HEK293 (cell line): ENCODE results near the gene RCOR2.

Experiments
- CTCF ChIA-PET: fragments of 350-600 bp; formaldehyde crosslinking; extraction: SDS; loops from one replicate; lab custom pipeline; 2021; ENCODE audit warnings: antibody characterized with exemption; lab: Yijun Ruan, JAX
- POLR2A ChIA-PET: fragments of 300-600 bp; formaldehyde crosslinking; extraction: SDS; loops from one replicate; lab custom pipeline; 2020; ENCODE audit warnings: antibody characterized with exemption, inconsistent platforms; lab: Yijun Ruan, JAX
- H3K27ac ChIP-seq: fragments of 200-500 bp; sonication (Bioruptor generic); 2 replicates; pipeline ENCODE4 v1.5.1; 2014; ENCODE audit warnings: low read depth, low read length, control low read depth, inconsistent platforms; ENCODE audit errors: extremely low read depth
- H3K36me3 ChIP-seq, 2 experiments: fragments of 200-500 bp in 1 of 2; sonication (Bioruptor generic) in 1 of 2; 1 replicate in 1 of 2; 2 replicates in 1 of 2; pipeline ENCODE4 v1.5.1; 2014 to 2017; ENCODE audit warnings: inconsistent platforms in 2 of 2, low read length in 2 of 2; ENCODE audit not compliant: control insufficient read depth in 2 of 2, insufficient read depth in 1 of 2
- H3K4me1 ChIP-seq: fragments of 200-500 bp; sonication (Bioruptor generic); 2 replicates; pipeline ENCODE4 v1.5.1; 2014; ENCODE audit warnings: mild to moderate bottlenecking, low read length, inconsistent platforms; ENCODE audit not compliant: control insufficient read depth, insufficient read depth
- H3K4me3 ChIP-seq: 2 replicates; pipeline ENCODE4 v1.5.1; 2011; ENCODE audit warnings: low read depth, mild to moderate bottlenecking, control low read depth, low read length, moderate library complexity
- H3K9me3 ChIP-seq: fragments of 200-500 bp; sonication (Bioruptor generic); 2 replicates; pipeline ENCODE4 v1.5.1; 2014; ENCODE audit warnings: low read depth, low read length, inconsistent platforms; ENCODE audit not compliant: control insufficient read depth, insufficient read depth
- PRDM4 ChIP-seq: fragments of 450-650 bp; formaldehyde crosslinking; IDR thresholded peaks from 2 replicates; pipeline ENCODE4 v1.5.1; 2017; ENCODE audit warnings: missing biosample characterization, missing genetic modification characterization
- RBAK ChIP-seq: fragments of 450-650 bp; formaldehyde crosslinking; IDR thresholded peaks from 2 replicates; pipeline ENCODE4 v1.5.1; 2016; ENCODE audit warnings: missing biosample characterization, missing genetic modification characterization
- ZBTB48 ChIP-seq: fragments of 450-650 bp; formaldehyde crosslinking; IDR thresholded peaks from 2 replicates; pipeline ENCODE4 v1.5.1; 2016; ENCODE audit warnings: missing biosample characterization, missing genetic modification characterization
- ZIC2 ChIP-seq: fragments of 450-650 bp; formaldehyde crosslinking; IDR thresholded peaks from 2 replicates; pipeline ENCODE4 v1.5.1; 2016; ENCODE audit warnings: missing biosample characterization, missing genetic modification characterization
- ZNF174 ChIP-seq: fragments of 450-650 bp; formaldehyde crosslinking; IDR thresholded peaks from 2 replicates; pipeline ENCODE4 v1.5.0; 2017; ENCODE audit warnings: missing biosample characterization, mild to moderate bottlenecking, missing genetic modification characterization
- ZNF211 ChIP-seq: fragments of 450-650 bp; formaldehyde crosslinking; IDR thresholded peaks from 2 replicates; pipeline ENCODE4 v1.5.1; 2016; ENCODE audit warnings: low read depth, missing biosample characterization, missing genetic modification characterization
- ZNF24 ChIP-seq: fragments of 450-650 bp; formaldehyde crosslinking; IDR thresholded peaks from 2 replicates; pipeline ENCODE4 v1.5.1; 2016; ENCODE audit warnings: missing biosample characterization, missing genetic modification characterization
- ZNF26 ChIP-seq: fragments of 450-650 bp; formaldehyde crosslinking; IDR thresholded peaks from 2 replicates; pipeline ENCODE4 v1.5.1; 2016; ENCODE audit warnings: missing biosample characterization, missing genetic modification characterization
- ZNF341 ChIP-seq: fragments of 450-650 bp; formaldehyde crosslinking; IDR thresholded peaks from 2 replicates; pipeline ENCODE4; 2016; ENCODE audit warnings: low read depth, missing biosample characterization, missing genetic modification characterization
- ZNF354C ChIP-seq: fragments of 450-650 bp; formaldehyde crosslinking; IDR thresholded peaks from 2 replicates; pipeline ENCODE4 v1.5.1; 2016; ENCODE audit warnings: missing biosample characterization, missing genetic modification characterization, low read depth, borderline replicate concordance
- ZNF510 ChIP-seq: fragments of 450-650 bp; formaldehyde crosslinking; IDR thresholded peaks from 2 replicates; pipeline ENCODE4 v1.5.1; 2018; ENCODE audit warnings: mild to moderate bottlenecking, missing genetic modification characterization, missing biosample characterization; ENCODE audit not compliant: insufficient replicate concordance
- ZNF521 ChIP-seq: fragments of 450-650 bp; formaldehyde crosslinking; IDR thresholded peaks from 2 replicates; pipeline ENCODE4 v1.5.1; 2017; ENCODE audit warnings: missing biosample characterization, mild to moderate bottlenecking, missing genetic modification characterization
- ZNF777 ChIP-seq: fragments of 450-650 bp; formaldehyde crosslinking; IDR thresholded peaks from 2 replicates; pipeline ENCODE4 v1.5.1; 2017; ENCODE audit warnings: missing biosample characterization, missing genetic modification characterization, borderline replicate concordance
- TF ChIP-seq, protein P1 (sequence below): fragments of 450-650 bp; formaldehyde crosslinking; IDR thresholded peaks from 2 replicates; pipeline ENCODE4 v1.5.1; 2016; ENCODE audit warnings: missing biosample characterization, missing genetic modification characterization
- TF ChIP-seq, protein P2 (sequence below): fragments of 450-650 bp; formaldehyde crosslinking; IDR thresholded peaks from 2 replicates; pipeline ENCODE4; 2016; ENCODE audit warnings: missing biosample characterization, missing genetic modification characterization

RCOR2 gene

DNA sequence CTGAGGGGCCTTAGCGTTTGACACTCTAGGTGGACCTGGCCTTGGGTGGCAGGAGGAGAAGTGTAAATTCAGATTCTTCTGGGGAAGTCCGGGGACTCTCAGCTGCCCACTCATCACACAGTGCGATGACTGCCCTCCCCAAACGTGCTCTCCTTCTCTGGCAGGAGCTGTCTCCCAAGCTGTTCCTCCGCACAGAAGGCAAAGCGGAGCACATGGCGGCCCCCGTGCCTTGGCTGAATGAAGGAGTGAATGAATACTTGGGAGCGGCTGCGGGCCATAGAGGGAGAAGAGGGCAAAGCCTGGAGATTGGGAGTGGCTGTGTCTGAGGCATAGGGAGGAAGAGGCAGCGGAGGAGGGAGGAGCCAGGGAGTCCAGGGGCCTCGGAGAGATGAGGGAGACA, 14.9 kb upstream of the RCOR2 start:
- Histone ChIP-seq H3K4me1 (no peaks in the 10 kb centered on the region), H3K27ac (no peak overlapping the region), H3K9me3 (no peaks in the 10 kb centered on the region), H3K36me3 (no peaks in the 10 kb centered on the region), H3K4me3 (no peak overlapping the region)
- no peak for TF ChIP-seq ZNF174 (tag by site-specific recombination)
- TF ChIP-seq, protein P1, sequence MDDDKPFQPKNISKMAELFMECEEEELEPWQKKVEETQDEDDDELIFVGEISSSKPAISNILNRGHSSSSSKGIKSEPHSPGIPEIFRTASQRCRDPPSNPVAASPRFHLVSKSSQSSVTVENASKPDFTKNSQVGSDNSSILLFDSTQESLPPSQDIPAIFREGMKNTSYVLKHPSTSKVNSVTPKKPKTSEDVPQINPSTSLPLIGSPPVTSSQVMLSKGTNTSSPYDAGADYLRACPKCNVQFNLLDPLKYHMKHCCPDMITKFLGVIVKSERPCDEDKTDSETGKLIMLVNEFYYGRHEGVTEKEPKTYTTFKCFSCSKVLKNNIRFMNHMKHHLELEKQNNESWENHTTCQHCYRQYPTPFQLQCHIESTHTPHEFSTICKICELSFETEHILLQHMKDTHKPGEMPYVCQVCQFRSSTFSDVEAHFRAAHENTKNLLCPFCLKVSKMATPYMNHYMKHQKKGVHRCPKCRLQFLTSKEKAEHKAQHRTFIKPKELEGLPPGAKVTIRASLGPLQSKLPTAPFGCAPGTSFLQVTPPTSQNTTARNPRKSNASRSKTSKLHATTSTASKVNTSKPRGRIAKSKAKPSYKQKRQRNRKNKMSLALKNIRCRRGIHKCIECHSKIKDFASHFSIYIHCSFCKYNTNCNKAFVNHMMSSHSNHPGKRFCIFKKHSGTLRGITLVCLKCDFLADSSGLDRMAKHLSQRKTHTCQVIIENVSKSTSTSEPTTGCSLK (tag by site-specific recombination): no peak
- no peak for TF ChIP-seq PRDM4 (tag by site-specific recombination)
- TF ChIP-seq, protein P2, sequence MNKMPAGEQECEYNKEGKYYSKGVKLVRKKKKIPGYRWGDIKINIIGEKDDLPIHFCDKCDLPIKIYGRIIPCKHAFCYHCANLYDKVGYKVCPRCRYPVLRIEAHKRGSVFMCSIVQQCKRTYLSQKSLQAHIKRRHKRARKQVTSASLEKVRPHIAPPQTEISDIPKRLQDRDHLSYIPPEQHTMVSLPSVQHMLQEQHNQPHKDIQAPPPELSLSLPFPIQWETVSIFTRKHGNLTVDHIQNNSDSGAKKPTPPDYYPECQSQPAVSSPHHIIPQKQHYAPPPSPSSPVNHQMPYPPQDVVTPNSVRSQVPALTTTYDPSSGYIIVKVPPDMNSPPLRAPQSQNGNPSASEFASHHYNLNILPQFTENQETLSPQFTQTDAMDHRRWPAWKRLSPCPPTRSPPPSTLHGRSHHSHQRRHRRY (tag by site-specific recombination): no peak
- no peak for TF ChIP-seq ZNF777 (tag by site-specific recombination)
- TF ChIP-seq ZNF521 (tag by site-specific recombination): no peak
- no peak for TF ChIP-seq ZNF26
- no peak for TF ChIP-seq ZNF24
- TF ChIP-seq ZNF510: no peak
- no peak for TF ChIP-seq ZNF341 (tag by site-specific recombination)
- TF ChIP-seq ZNF211 (tag by site-specific recombination): no peak
- no peak for TF ChIP-seq ZBTB48 (tag by site-specific recombination)
- ChIA-PET CTCF (interaction anchor here (0.6 kb wide), 1 partner anchor 1008 kb away, joined by 3 read pairs; no protein-coding TSS in a partner anchor), POLR2A (no interaction called here)

DNA sequence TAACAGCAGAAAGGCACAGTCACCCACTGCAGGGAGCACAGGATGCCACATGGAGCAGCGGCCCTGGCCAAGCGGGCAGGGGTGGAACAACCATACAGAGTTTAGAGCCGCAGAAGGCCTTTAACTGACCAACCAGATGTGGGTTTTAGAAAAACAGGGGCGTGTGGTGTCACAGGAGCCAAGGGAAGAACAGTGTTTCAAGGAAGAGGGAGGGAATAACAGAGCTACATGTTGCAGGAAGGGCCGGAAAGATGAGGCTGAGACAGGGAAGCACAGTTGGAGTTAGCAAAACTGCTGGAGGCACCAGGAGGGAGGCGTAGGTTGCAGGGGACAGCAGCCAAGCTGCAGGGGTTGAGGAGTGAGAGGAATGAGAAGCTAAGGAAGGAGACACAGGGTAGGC, 14.1 kb upstream of the RCOR2 start:
- no peaks in the 10 kb centered on the region for H3K36me3 ChIP-seq
- ChIA-PET POLR2A (no interaction called here), CTCF (interaction anchor here (0.8 kb wide), 1 partner anchor 93 kb away, joined by 3 read pairs; no protein-coding TSS in a partner anchor)
- no peaks in the 10 kb centered on the region for H3K9me3 ChIP-seq
- no peaks in the 10 kb centered on the region for H3K4me1 ChIP-seq
- H3K27ac ChIP-seq: no peak overlapping the region
- TF ChIP-seq ZNF341 (tag by site-specific recombination): peak; percentile 46
- TF ChIP-seq ZIC2 (tag by site-specific recombination): peak; percentile 54
- no peak for TF ChIP-seq ZNF354C (tag by site-specific recombination)
- TF ChIP-seq RBAK: no peak
- TF ChIP-seq, all 188 proteins: peak for 2
- no peak overlapping the region for H3K4me3 ChIP-seq
